OCI-LY7 (cell line): ENCODE measurements around the gene TMEM87A. TPM values are rescaled to one million over a fixed set of nuclear protein-coding genes. Genes with fewer than 3 reads are reported as not detected.
"Not testable (repeated sequence)": the region's sequence is repeated elsewhere in the genome, so short reads cannot be mapped to it uniquely, and the experiment has no call there.

Experiments
- BruUV-seq: library from RNA; stranded (reverse); fragments of 400-500 nt; replicated peaks from 2 replicates; lab custom pipeline; 2021; lab: Mats Ljungman, UMichigan
- CTCF ChIA-PET: fragments of 300-600 bp; sonication (Branson Sonifier 250); formaldehyde crosslinking; loops from one replicate; lab custom pipeline; 2022; ENCODE audit warnings: antibody characterized with exemption; ENCODE audit not compliant: unreplicated experiment; lab: Charles Lee
- POLR2A ChIA-PET: fragments of 300-600 bp; sonication (Branson Sonifier 250); formaldehyde crosslinking; loops from one replicate; lab custom pipeline; 2022; ENCODE audit warnings: antibody characterized with exemption; lab: Charles Lee
- DNase-seq: peaks from one replicate; pipeline ENCODE4 v3.0.0-alpha.2; 2015; ENCODE audit warnings: low spot score
- H2AFZ ChIP-seq: fragments of 200-600 bp; sonication (generic), shearing (Covaris generic); 2 replicates; pipeline ENCODE4 v1.6.1; 2014; ENCODE audit warnings: mild to moderate bottlenecking, antibody characterized with exemption, low read length, moderate library complexity
- H3K27ac ChIP-seq: fragments of 200-600 bp; sonication (generic); 2 replicates; pipeline ENCODE4 v1.5.1; 2014; ENCODE audit warnings: mixed run types, low read depth, mild to moderate bottlenecking, moderate library complexity, low read length, inconsistent platforms; ENCODE audit not compliant: poor library complexity, severe bottlenecking
- H3K36me3 ChIP-seq: fragments of 200-600 bp; sonication (generic); 2 replicates; pipeline ENCODE4 v1.6.1; 2014; ENCODE audit warnings: mild to moderate bottlenecking, antibody characterized with exemption, low read length, moderate library complexity, mixed read lengths; ENCODE audit not compliant: insufficient read depth
- H3K4me1 ChIP-seq: fragments of 200-600 bp; sonication (generic); 2 replicates; pipeline ENCODE4 v1.5.1; 2014; ENCODE audit warnings: mild to moderate bottlenecking, low read length; ENCODE audit not compliant: insufficient read depth, poor library complexity, severe bottlenecking
- H3K4me2 ChIP-seq: fragments of 200-600 bp; sonication (generic); 2 replicates; pipeline ENCODE4 v1.6.1; 2014; ENCODE audit warnings: mild to moderate bottlenecking, low read length
- H3K4me3 ChIP-seq: fragments of 200-600 bp; sonication (generic); 2 replicates; pipeline ENCODE4 v1.5.1; 2014; ENCODE audit warnings: mild to moderate bottlenecking, low read depth, low read length; ENCODE audit not compliant: poor library complexity, severe bottlenecking
- H3K79me2 ChIP-seq: fragments of 200-600 bp; sonication (generic); 2 replicates; pipeline ENCODE4 v1.6.1; 2016; ENCODE audit warnings: low read depth, mild to moderate bottlenecking, low read length, moderate library complexity, mixed read lengths; ENCODE audit not compliant: insufficient read depth
- H3K9me2 ChIP-seq: fragments of 200-600 bp; sonication (generic); 2 replicates; pipeline ENCODE4 v1.6.1; 2016; ENCODE audit warnings: mild to moderate bottlenecking, low read length, mixed read lengths; ENCODE audit not compliant: insufficient read depth
- H3K9me3 ChIP-seq: fragments of 200-600 bp; sonication (generic); 2 replicates; pipeline ENCODE4 v1.6.1; 2014; ENCODE audit warnings: mild to moderate bottlenecking, mixed run types, low read length, mixed read lengths
- H4K20me1 ChIP-seq: fragments of 200-600 bp; sonication (generic); 2 replicates; pipeline ENCODE4 v1.6.1; 2014; ENCODE audit warnings: mild to moderate bottlenecking, antibody characterized with exemption, low read length, moderate library complexity, mixed read lengths; ENCODE audit not compliant: insufficient read depth
- EZH2phosphoT487 ChIP-seq: fragments of 200-600 bp; sonication (generic); IDR thresholded peaks from 2 replicates; pipeline ENCODE4 v1.6.1; 2018; ENCODE audit warnings: low read depth, borderline replicate concordance, mild to moderate bottlenecking, mixed run types, antibody characterized with exemption, low read length, moderate library complexity, mixed read lengths
- intact Hi-C: fragments of 100-400 bp; cut with micrococcal nuclease; formaldehyde crosslinking; loops from one replicate; pipeline ENCODE4 v1.10.0; 2022; ENCODE audit not compliant: unreplicated experiment
- total RNA-seq, 2 experiments: library from RNA; depleted of rRNA in 1 of 2; stranded (reverse); fragments of >200 nt in 1 of 2; shearing (Covaris generic) in 1 of 2; gene quantifications; 2 replicates each; pipeline ENCODE4 v1.2.3, GENCODE V29; 2014 to 2022
- TF ChIP-seq, protein P1 (sequence below): fragments of 200-600 bp; sonication (generic); conservative IDR thresholded peaks from 2 replicates; pipeline ENCODE4 v1.5.1; 2014; ENCODE audit warnings: mild to moderate bottlenecking, antibody characterized with exemption, low read length, moderate library complexity, mixed read lengths

Gene TMEM87A
- total RNA-seq, 2 experiments from 2014 or later, result 23.2 to 24.5 TPM

- no peak for DNase-seq
- H3K4me1 ChIP-seq, result no peaks in the 10 kb centered on the region
- no peaks in the 10 kb centered on the region for H4K20me1 ChIP-seq
- H3K9me3 ChIP-seq, result no peaks in the 10 kb centered on the region; the same call in 1 of the 2 replicates
- no peaks in the 10 kb centered on the region for H3K9me2 ChIP-seq
- H3K4me2 ChIP-seq, result no peak overlapping the region
- POLR2A ChIA-PET, result no interaction called here
- intact Hi-C loops, result no loop called here
- H3K36me3 ChIP-seq, result no peaks in the 10 kb centered on the region; the same call in 1 of the 2 replicates
- no peak for TF ChIP-seq EZH2phosphoT487
- TF ChIP-seq, protein P1, sequence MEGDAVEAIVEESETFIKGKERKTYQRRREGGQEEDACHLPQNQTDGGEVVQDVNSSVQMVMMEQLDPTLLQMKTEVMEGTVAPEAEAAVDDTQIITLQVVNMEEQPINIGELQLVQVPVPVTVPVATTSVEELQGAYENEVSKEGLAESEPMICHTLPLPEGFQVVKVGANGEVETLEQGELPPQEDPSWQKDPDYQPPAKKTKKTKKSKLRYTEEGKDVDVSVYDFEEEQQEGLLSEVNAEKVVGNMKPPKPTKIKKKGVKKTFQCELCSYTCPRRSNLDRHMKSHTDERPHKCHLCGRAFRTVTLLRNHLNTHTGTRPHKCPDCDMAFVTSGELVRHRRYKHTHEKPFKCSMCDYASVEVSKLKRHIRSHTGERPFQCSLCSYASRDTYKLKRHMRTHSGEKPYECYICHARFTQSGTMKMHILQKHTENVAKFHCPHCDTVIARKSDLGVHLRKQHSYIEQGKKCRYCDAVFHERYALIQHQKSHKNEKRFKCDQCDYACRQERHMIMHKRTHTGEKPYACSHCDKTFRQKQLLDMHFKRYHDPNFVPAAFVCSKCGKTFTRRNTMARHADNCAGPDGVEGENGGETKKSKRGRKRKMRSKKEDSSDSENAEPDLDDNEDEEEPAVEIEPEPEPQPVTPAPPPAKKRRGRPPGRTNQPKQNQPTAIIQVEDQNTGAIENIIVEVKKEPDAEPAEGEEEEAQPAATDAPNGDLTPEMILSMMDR, result no peak
- no peaks in the 10 kb centered on the region for H3K79me2 ChIP-seq
- H3K27ac ChIP-seq, result no peak overlapping the region
- no peak overlapping the region for H3K4me3 ChIP-seq
- no TSS peak for BruUV-seq
- CTCF ChIA-PET, result no interaction called here
- H2AFZ ChIP-seq, result no peak overlapping the region
These were observed 33.4 kb upstream of the TMEM87A start for GRCh38 chr15:42306681-42307080.

DNA sequence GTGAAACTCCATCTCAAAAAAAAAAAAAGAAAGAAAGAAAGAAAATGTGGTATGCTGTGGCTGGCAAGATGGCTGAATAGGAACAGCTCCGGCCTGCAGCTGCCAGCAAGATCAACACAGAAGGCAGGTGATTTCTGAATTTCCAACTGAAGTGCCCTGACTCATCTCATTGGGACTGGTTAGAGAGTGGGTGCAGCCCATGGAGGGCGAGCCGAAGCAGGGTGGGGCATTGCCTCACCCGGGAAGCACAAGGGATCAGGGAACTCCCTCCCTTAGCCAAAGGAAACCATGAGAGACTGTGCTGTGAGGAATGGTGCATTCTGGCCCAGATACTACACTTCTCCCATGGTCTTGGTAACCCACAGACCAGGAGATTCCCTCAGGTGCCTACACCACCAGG lies 27.8 kb upstream of the TMEM87A start:
- POLR2A ChIA-PET, CTCF ChIA-PET, H3K9me2 ChIP-seq, H3K4me1 ChIP-seq, H4K20me1 ChIP-seq, H3K4me2 ChIP-seq, H3K4me3 ChIP-seq, H3K79me2 ChIP-seq, H3K36me3 ChIP-seq, intact Hi-C loops, BruUV-seq, DNase-seq, H3K9me3 ChIP-seq, H3K27ac ChIP-seq, H2AFZ ChIP-seq: not testable (repeated sequence)

GRCh38 chr15:42289166-42289565 lies 15.9 kb upstream of the TMEM87A start:
- H3K4me2 ChIP-seq, result no peak overlapping the region
- TF ChIP-seq, protein P1, result no peak
- TF ChIP-seq EZH2phosphoT487, result no peak
- ChIA-PET POLR2A (interaction anchor here (1.1 kb wide), 1 partner anchor 16 kb away, joined by 5 read pairs; the partner anchor contains the start of genes GANC and TMEM87A), CTCF (no interaction called here)
- no peak overlapping the region for H3K27ac ChIP-seq
- H3K4me1 ChIP-seq, result no peaks in the 10 kb centered on the region
- H4K20me1 ChIP-seq, result no peaks in the 10 kb centered on the region
- no peak overlapping the region for H3K4me3 ChIP-seq
- intact Hi-C loops, result no loop called here
- BruUV-seq, result no TSS peak
- H3K79me2 ChIP-seq, result no peaks in the 10 kb centered on the region
- no peak for DNase-seq
- peaks cover 33% of the 10 kb centered on the region for H3K36me3 ChIP-seq
- H2AFZ ChIP-seq, result no peak overlapping the region
- no peaks in the 10 kb centered on the region for H3K9me3 ChIP-seq
- no peaks in the 10 kb centered on the region for H3K9me2 ChIP-seq
